Articular chondrocyte of knee joint (primary cell): ENCODE data around the gene HCRT. TPM values are rescaled to one million over a fixed set of nuclear protein-coding genes. Genes with fewer than 3 reads are reported as not detected.

Experiments used
- total RNA-seq: library from RNA; depleted of rRNA; stranded (reverse); fragments of >200 nt; gene quantifications from 2 replicates; pipeline ENCODE4 v1.2.3, GENCODE V29; 2012

The HCRT gene
- total RNA-seq: not detected in 2 replicates

GRCh38 chr17:42184713-42185620, at the start of gene HCRT:
TSS of gene HCRT (minus strand) at chr17:42185452. CDS start at chr17:42185365, 87 bp downstream.

GRCh38 chr17:42193969-42194899, 9.0 kb upstream of the HCRT start, which contains the start of gene GHDC:
TSS of gene GHDC (minus strand) at chr17:42194494. CDS start at chr17:42193581, 913 bp downstream.

GRCh38 chr17:42180922-42181850, 4.1 kb downstream of the HCRT start, which contains the start of gene KCNH4:
TSS of gene KCNH4 (minus strand) at chr17:42181142. CDS start at chr17:42180945, 197 bp downstream.

Other genes starting within 250 kb of the HCRT start
- 67.1 and 73.0 TPM in 2 replicates for gene CNP, start 218.7 kb downstream of the HCRT start, total RNA-seq
- 80.9 and 81.3 TPM in 2 replicates for gene DNAJC7, start 168.0 kb downstream of the HCRT start, total RNA-seq
- gene NKIRAS2, start 165.4 kb downstream of the HCRT start, total RNA-seq: 23.5 and 26.4 TPM in 2 replicates
- gene C17orf113, start 134.9 kb downstream of the HCRT start, total RNA-seq: 0.11 and 0.26 TPM in 2 replicates
- gene ZNF385C, start 87.0 kb downstream of the HCRT start, total RNA-seq: not detected in 2 replicates
- gene DHX58, start 72.7 kb downstream of the HCRT start, total RNA-seq: 15.0 and 15.2 TPM in 2 replicates
- gene KAT2A, start 64.1 kb downstream of the HCRT start, total RNA-seq: 6.5 and 9.6 TPM in 2 replicates
- gene HSPB9, start 62.6 kb downstream of the HCRT start, total RNA-seq: not detected in 2 replicates
- gene RAB5C, start 30.5 kb downstream of the HCRT start, total RNA-seq: 78.4 and 80.0 TPM in 2 replicates
- gene KCNH4, start 4.3 kb downstream of the HCRT start, total RNA-seq: under 0.01 TPM in 1 of 2 replicates, not detected in the other
- gene GHDC, start 9.0 kb upstream of the HCRT start, total RNA-seq: 22.8 and 24.3 TPM in 2 replicates
- gene STAT5B, start 90.9 kb upstream of the HCRT start, total RNA-seq: 24.9 and 27.7 TPM in 2 replicates
- 30.1 and 48.5 TPM in 2 replicates for gene STAT5A, start 103.0 kb upstream of the HCRT start, total RNA-seq
- 193 and 275 TPM in 2 replicates for gene STAT3, start 203.0 kb upstream of the HCRT start, total RNA-seq
- 1,094 and 1,211 TPM in 2 replicates for gene CAVIN1, start 237.8 kb upstream of the HCRT start, total RNA-seq